KMS-11 (cell line): ENCODE measurements around the gene PRDM16.

Experiments
- H2AFZ ChIP-seq: fragments of 200-600 bp; sonication (generic); 2 replicates; pipeline ENCODE4 v1.6.1; 2016; ENCODE audit warnings: antibody characterized with exemption, mixed run types, low read depth
- H3K27ac ChIP-seq: fragments of 200-600 bp; sonication (generic); 2 replicates; pipeline ENCODE4 v1.6.1; 2016; ENCODE audit warnings: mild to moderate bottlenecking, mixed run types
- H3K27me3 ChIP-seq: fragments of 200-600 bp; sonication (generic); 2 replicates; pipeline ENCODE4 v1.6.1; 2017; ENCODE audit warnings: mild to moderate bottlenecking, low read depth, mixed run types, moderate library complexity; ENCODE audit not compliant: insufficient read depth
- H3K36me3 ChIP-seq: fragments of 200-600 bp; sonication (generic); 2 replicates; pipeline ENCODE4 v1.6.1; 2017; ENCODE audit warnings: mild to moderate bottlenecking, mixed run types; ENCODE audit not compliant: insufficient read depth
- H3K4me1 ChIP-seq: fragments of 200-600 bp; sonication (generic); 2 replicates; pipeline ENCODE4 v1.6.1; 2016; ENCODE audit warnings: mild to moderate bottlenecking, low read depth, mixed run types; ENCODE audit not compliant: poor library complexity, severe bottlenecking
- H3K4me2 ChIP-seq: fragments of 200-600 bp; sonication (generic); 2 replicates; pipeline ENCODE4 v1.7.0; 2016; ENCODE audit warnings: mild to moderate bottlenecking, mixed run types
- H3K4me3 ChIP-seq: fragments of 200-600 bp; sonication (generic); IDR thresholded peaks from 2 replicates; pipeline ENCODE4 v1.6.1; 2017; ENCODE audit warnings: low read depth, low read length, mixed read lengths; ENCODE audit not compliant: insufficient read depth
- H3K79me2 ChIP-seq: fragments of 200-600 bp; sonication (generic); 2 replicates; pipeline ENCODE4 v1.6.1; 2016; ENCODE audit warnings: low read depth, mixed run types; ENCODE audit not compliant: insufficient read depth
- H3K9ac ChIP-seq: fragments of 200-600 bp; sonication (generic); 2 replicates; pipeline ENCODE4 v1.6.1; 2016; ENCODE audit warnings: mild to moderate bottlenecking, mixed run types
- H4K20me1 ChIP-seq: fragments of 200-600 bp; sonication (generic); 2 replicates; pipeline ENCODE4 v1.6.1; 2016; ENCODE audit warnings: mild to moderate bottlenecking, mixed run types; ENCODE audit not compliant: insufficient read depth
- CTCF ChIP-seq: fragments of 200-600 bp; sonication (generic); conservative IDR thresholded peaks from 2 replicates; pipeline ENCODE4 v1.6.1; 2017; ENCODE audit warnings: low read depth, mild to moderate bottlenecking, antibody characterized with exemption, low read length, moderate library complexity, mixed read lengths

PRDM16 gene

GRCh38 chr1:3222042-3222692 is 153.2 kb downstream of the PRDM16 start:
- H3K79me2 ChIP-seq = no peaks in the 10 kb centered on the region
- no peak overlapping the region for H3K4me2 ChIP-seq
- H3K9ac ChIP-seq = no peak overlapping the region
- TF ChIP-seq CTCF = no peak
- no peak overlapping the region for H2AFZ ChIP-seq
- H3K27ac ChIP-seq = no peak overlapping the region
- H3K27me3 ChIP-seq = peaks cover 91% of the 10 kb centered on the region
- H3K36me3 ChIP-seq = no peaks in the 10 kb centered on the region
- H3K4me1 ChIP-seq = no peaks in the 10 kb centered on the region
- H4K20me1 ChIP-seq = no peaks in the 10 kb centered on the region
- H3K4me3 ChIP-seq = no peak overlapping the region

- TF ChIP-seq CTCF = no peak
- Histone ChIP-seq H3K4me3 (no peak overlapping the region), H4K20me1 (no peaks in the 10 kb centered on the region), H3K79me2 (no peaks in the 10 kb centered on the region), H3K4me1 (no peaks in the 10 kb centered on the region), H3K27ac (no peak overlapping the region), H3K36me3 (no peaks in the 10 kb centered on the region), H3K9ac (no peak overlapping the region), H3K4me2 (no peak overlapping the region), H2AFZ (no peak overlapping the region), H3K27me3 (peaks cover 90% of the 10 kb centered on the region)
These were observed 156.7 kb downstream of the PRDM16 start for GRCh38 chr1:3225661-3226060.

DNA sequence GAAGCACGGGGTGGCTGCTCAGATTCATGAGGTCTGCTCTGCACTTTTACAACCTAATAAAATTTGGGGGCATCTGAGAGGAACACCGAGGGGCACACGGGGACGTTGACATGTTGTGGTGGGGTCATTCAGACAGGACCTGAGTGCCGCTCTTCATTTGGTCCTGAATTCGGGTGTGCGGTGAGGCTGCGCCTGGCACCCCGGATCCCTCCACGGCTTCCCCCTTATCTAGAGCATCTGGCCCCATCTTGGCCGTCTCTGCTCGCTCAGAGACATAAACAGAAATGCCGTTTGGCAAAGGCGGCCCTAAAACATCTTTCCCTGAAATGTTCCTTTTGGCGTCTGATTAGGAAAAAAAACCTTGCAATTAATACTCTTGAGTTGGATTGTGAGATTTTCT is 157.2 kb downstream of the PRDM16 start:
- Histone ChIP-seq H3K4me2 (no peak overlapping the region), H3K36me3 (no peaks in the 10 kb centered on the region), H3K27me3 (peaks cover 90% of the 10 kb centered on the region), H4K20me1 (no peaks in the 10 kb centered on the region), H3K27ac (no peak overlapping the region), H3K9ac (no peak overlapping the region), H3K4me1 (no peaks in the 10 kb centered on the region), H2AFZ (no peak overlapping the region), H3K4me3 (no peak overlapping the region), H3K79me2 (no peaks in the 10 kb centered on the region)
- TF ChIP-seq CTCF = no peak

GRCh38 chr1:3226701-3227350 is 157.8 kb downstream of the PRDM16 start:
- TF ChIP-seq CTCF = no peak
- H3K4me3 ChIP-seq = no peak overlapping the region
- no peaks in the 10 kb centered on the region for H3K4me1 ChIP-seq
- no peaks in the 10 kb centered on the region for H4K20me1 ChIP-seq
- H3K9ac ChIP-seq = no peak overlapping the region
- H3K27ac ChIP-seq = no peak overlapping the region
- H3K36me3 ChIP-seq = no peaks in the 10 kb centered on the region
- H3K27me3 ChIP-seq = peaks cover 93% of the 10 kb centered on the region
- no peaks in the 10 kb centered on the region for H3K79me2 ChIP-seq
- H2AFZ ChIP-seq = no peak overlapping the region
- no peak overlapping the region for H3K4me2 ChIP-seq
